Right atrium auricular region (tissue), 2 donors: ENCODE results near the gene NCSTN. TPM values are rescaled to one million over a fixed set of nuclear protein-coding genes. Genes with fewer than 3 reads are reported as not detected.
A peak's percentile ranks its signal among the peaks of the same experiment; 100 is the strongest.

Experiments used
- DNase-seq: peaks from one replicate; pipeline ENCODE4 v3.0.0-alpha.2; 2019; ENCODE audit warnings: low spot score
- H3K27ac ChIP-seq, 2 donors: fragments of 200-600 bp; sonication (generic); 1 replicate in 1 of 2; 2 replicates in 1 of 2; pipeline ENCODE4 v1.5.1; 2016 to 2019
- H3K27me3 ChIP-seq, 2 donors: fragments of 200-600 bp; sonication (generic); one replicate each; pipeline versions ENCODE4 v1.5.1 to v1.6.0; 2017 to 2019
- H3K36me3 ChIP-seq: fragments of 200-600 bp; sonication (generic); one replicate; pipeline ENCODE4 v1.5.1; 2016
- H3K4me1 ChIP-seq, 2 donors: fragments of 200-600 bp; sonication (generic); one replicate each; pipeline versions ENCODE4 v1.5.1 to v1.6.0; 2017 to 2019
- H3K4me3 ChIP-seq, 2 donors: fragments of 200-600 bp; sonication (generic); 1 replicate in 1 of 2; 2 replicates in 1 of 2; pipeline ENCODE4 v1.5.1; 2017 to 2019; ENCODE audit warnings: mild to moderate bottlenecking in 1 of 2, moderate library complexity in 1 of 2
- H3K9me3 ChIP-seq, 2 donors: fragments of 200-600 bp; sonication (generic); one replicate each; pipeline ENCODE4 v1.5.1; 2019
- CTCF ChIP-seq, 2 donors: fragments of 200-600 bp; sonication (generic); IDR thresholded peaks; one replicate each; pipeline ENCODE4 v1.5.1; 2019; ENCODE audit warnings: antibody characterized with exemption in 2 of 2
- total RNA-seq, 2 donors: library from RNA; depleted of rRNA; stranded (reverse); fragments of >200 nt; gene quantifications; one replicate each; pipeline ENCODE4 v1.1.0, GENCODE V29; 2016

The NCSTN gene
- total RNA-seq, 2 donors from 2014 or later, result 63.4 to 71.3 TPM

- peak overlapping the region in 1 of 2 donors; percentile 66 for H3K27ac ChIP-seq
- no peak for DNase-seq
These were observed 34.0 kb upstream of the NCSTN start for GRCh38 chr1:160309185-160309557.

GRCh38 chr1:160309571-160309970, 33.6 kb upstream of the NCSTN start:
- Histone ChIP-seq H3K4me3 (no peak overlapping the region), H3K27me3 (no peaks in the 10 kb centered on the region), H3K4me1 (no peaks in the 10 kb centered on the region), H3K27ac (peak overlapping the region in 1 of 2 donors; percentile 66), H3K36me3 (peaks cover 100% of the 10 kb centered on the region), H3K9me3 (no peaks in the 10 kb centered on the region)
- no peak for TF ChIP-seq CTCF (IDR thresholded peaks at IDR 0.05)
- DNase-seq, result no peak

More at GRCh38 chr1:160309185-160309557, 34.0 kb upstream of the NCSTN start:
- TF ChIP-seq CTCF (IDR thresholded peaks at IDR 0.05), result no peak
- H3K27me3 ChIP-seq, result no peaks in the 10 kb centered on the region
- H3K36me3 ChIP-seq, result peaks cover 100% of the 10 kb centered on the region
- H3K4me1 ChIP-seq, result no peaks in the 10 kb centered on the region
- no peaks in the 10 kb centered on the region for H3K9me3 ChIP-seq
- H3K4me3 ChIP-seq, result no peak overlapping the region

- H3K27me3 ChIP-seq, result no peaks in the 10 kb centered on the region
- no peak overlapping the region for H3K27ac ChIP-seq
- H3K4me1 ChIP-seq, result no peaks in the 10 kb centered on the region
- H3K9me3 ChIP-seq, result peaks cover 0 to 6% of the 10 kb centered on the region in 2 donors
- TF ChIP-seq CTCF (IDR thresholded peaks at IDR 0.05), result no peak
- no peak overlapping the region for H3K4me3 ChIP-seq
- DNase-seq, result no peak
- peaks cover 91% of the 10 kb centered on the region for H3K36me3 ChIP-seq
These were observed 27.8 kb upstream of the NCSTN start for GRCh38 chr1:160315359-160315758.

- Histone ChIP-seq H3K4me3 (no peak overlapping the region), H3K36me3 (peaks cover 87% of the 10 kb centered on the region), H3K27me3 (no peaks in the 10 kb centered on the region), H3K9me3 (no peaks in the 10 kb centered on the region), H3K4me1 (no peaks in the 10 kb centered on the region), H3K27ac (no peak overlapping the region)
- DNase-seq, result no peak
- TF ChIP-seq CTCF (IDR thresholded peaks at IDR 0.05), result no peak
These were observed 20.4 kb upstream of the NCSTN start for GRCh38 chr1:160322831-160323230.

- H3K27ac ChIP-seq, result no peak overlapping the region
- no peaks in the 10 kb centered on the region for H3K9me3 ChIP-seq
- no peaks in the 10 kb centered on the region for H3K27me3 ChIP-seq
- DNase-seq, result no peak
- no peaks in the 10 kb centered on the region for H3K4me1 ChIP-seq
- peaks cover 95% of the 10 kb centered on the region for H3K36me3 ChIP-seq
- no peak overlapping the region for H3K4me3 ChIP-seq
- TF ChIP-seq CTCF (IDR thresholded peaks at IDR 0.05), result no peak
These were observed 17.9 kb upstream of the NCSTN start for GRCh38 chr1:160325252-160325651.

- no peak for DNase-seq
- peaks cover 98% of the 10 kb centered on the region for H3K36me3 ChIP-seq
These were observed 16.8 kb upstream of the NCSTN start for GRCh38 chr1:160326418-160326817.

More at GRCh38 chr1:160326418-160326817, 16.8 kb upstream of the NCSTN start:
- TF ChIP-seq CTCF (IDR thresholded peaks at IDR 0.05), result no peak
- H3K4me1 ChIP-seq, result no peaks in the 10 kb centered on the region
- H3K9me3 ChIP-seq, result no peaks in the 10 kb centered on the region
- H3K27me3 ChIP-seq, result no peaks in the 10 kb centered on the region
- H3K27ac ChIP-seq, result no peak overlapping the region
- H3K4me3 ChIP-seq, result no peak overlapping the region
